Dermis microvascular lymphatic vessel endothelial cell (primary cell): ENCODE measurements around the gene STK24. TPM values are rescaled to one million over a fixed set of nuclear protein-coding genes. Genes with fewer than 3 reads are reported as not detected.

Experiments used
- DNase-seq, 2 donors: peaks; one replicate each; pipeline versions ENCODE4 v3.0.0 to v3.0.0-alpha.2; 2010; ENCODE audit warnings: low read depth in 2 of 2
- total RNA-seq: library from RNA; depleted of rRNA; stranded (reverse); fragments of >200 nt; gene quantifications from 2 replicates; pipeline ENCODE4 v1.2.1, GENCODE V29; 2014

The STK24 gene
- total RNA-seq, 1 donor from 2014 or later = 34.0 TPM

DNA sequence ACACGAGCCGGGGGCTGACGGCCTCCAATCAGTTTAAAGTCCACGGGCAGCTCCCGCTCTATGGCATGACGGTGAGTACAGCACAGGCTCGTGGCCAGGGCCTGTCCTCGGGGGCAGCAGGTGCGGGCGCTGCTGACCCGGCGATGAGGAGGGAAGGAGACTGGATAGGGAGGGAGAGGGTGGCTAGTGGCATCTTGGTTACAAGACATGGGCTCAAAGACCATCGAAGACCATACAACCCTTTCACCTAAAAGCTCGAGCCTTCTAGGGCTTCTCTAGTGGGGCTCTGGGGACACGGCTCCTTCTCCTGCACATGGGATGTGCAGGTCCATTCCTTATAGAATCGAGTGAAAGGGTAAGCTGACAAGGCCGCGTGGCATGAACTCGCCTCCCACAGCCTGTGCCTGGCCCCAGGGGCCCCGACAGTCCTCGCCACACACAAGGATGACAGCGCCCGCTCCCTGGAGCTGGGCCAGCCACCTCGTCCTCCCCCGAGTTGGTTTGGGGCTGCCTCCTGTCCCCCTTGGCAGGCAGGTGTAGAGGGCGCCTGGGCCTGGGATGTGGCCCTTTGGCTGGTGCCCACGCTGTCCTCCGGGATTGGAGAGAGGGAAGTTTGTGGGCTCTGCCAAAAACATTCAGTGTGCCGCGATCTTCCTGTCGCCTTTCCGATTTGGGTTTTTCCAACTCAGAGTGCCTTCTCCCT lies 137.6 kb downstream of the STK24 start:
- no peak for DNase-seq

DNA sequence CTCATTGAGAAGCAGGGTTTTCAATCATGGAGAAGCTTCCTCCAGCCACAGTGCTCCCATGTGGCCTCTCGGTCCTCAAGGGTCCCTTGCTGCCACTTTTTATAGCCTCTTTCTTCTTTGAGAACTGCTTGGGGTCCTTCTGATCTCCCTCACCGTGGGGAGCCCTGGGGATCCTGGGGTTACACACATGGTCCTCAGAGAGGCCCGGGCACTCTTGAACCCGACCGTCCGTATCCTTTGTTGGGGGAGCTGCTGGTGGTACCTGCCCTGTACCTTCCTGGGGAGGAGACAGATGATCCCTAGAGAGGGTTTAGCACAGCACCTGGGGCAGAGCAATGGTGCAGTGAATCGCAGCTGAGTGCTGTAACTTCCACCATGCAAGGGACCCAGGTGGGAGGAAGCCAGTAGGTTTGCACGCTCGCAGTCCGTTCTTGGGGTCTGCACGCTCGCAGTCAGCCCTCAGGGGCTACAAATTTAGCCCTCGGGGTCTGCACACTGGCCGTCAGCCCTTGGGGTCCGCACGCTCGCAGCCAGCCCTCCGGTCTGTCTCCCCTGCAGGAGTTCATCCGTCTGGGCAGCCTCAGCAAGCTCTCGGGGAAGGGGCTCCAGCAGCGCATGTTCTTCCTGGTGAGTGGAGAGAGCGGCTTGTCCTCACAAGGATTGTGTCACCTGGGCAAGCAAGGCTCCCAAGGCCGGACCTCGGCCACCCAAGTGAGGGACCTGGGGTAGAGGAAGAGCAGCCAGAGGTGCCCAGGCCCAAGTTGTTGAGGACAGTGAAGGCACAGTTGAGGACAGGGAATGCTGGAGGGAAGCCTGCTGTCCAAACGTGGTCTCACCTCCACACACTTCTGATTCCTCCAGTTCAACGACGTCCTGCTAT lies 138.4 kb downstream of the STK24 start:
- DNase-seq = no peak

DNA sequence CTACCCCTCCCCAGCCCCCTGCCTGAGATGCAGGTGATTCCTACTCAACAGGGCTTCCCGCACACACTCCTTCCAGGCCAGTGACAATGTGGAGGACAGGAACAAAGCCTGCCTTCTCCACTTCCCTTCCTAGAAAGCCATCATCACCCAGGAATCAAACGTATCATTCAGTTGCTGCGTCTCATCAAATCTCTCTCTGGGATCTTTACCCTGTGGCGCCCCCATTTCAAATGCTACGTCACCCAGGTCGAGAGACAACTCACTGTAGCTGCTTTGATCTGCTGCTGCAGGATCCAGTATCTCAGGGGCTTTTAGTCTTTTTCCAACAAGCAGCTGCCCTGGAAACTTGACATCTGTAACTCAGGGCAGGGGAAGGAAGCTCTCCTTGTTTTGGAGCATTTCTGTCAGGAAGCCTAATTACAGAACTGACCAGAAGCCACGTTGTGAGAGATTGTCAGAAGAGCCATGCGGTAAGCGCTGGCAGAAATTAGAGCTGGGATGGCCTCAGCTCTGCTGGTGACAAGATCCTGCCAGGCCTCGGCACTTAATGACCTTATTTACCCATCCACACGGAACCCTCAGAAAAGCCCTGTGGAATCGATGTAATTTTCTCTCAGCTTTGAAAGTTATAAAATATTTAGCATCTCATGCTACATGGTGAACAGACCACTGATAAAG lies 140.5 kb downstream of the STK24 start:
- no peak for DNase-seq

GRCh38 chr13:98435376-98435775 lies 141.5 kb downstream of the STK24 start:
- DNase-seq = no peak

- DNase-seq = no peak
These were observed 142.8 kb downstream of the STK24 start for GRCh38 chr13:98434060-98434459.

GRCh38 chr13:98433654-98434053 lies 143.3 kb downstream of the STK24 start:
- no peak for DNase-seq

- DNase-seq = no peak
These were observed 144.3 kb downstream of the STK24 start for GRCh38 chr13:98432638-98433037.

DNA sequence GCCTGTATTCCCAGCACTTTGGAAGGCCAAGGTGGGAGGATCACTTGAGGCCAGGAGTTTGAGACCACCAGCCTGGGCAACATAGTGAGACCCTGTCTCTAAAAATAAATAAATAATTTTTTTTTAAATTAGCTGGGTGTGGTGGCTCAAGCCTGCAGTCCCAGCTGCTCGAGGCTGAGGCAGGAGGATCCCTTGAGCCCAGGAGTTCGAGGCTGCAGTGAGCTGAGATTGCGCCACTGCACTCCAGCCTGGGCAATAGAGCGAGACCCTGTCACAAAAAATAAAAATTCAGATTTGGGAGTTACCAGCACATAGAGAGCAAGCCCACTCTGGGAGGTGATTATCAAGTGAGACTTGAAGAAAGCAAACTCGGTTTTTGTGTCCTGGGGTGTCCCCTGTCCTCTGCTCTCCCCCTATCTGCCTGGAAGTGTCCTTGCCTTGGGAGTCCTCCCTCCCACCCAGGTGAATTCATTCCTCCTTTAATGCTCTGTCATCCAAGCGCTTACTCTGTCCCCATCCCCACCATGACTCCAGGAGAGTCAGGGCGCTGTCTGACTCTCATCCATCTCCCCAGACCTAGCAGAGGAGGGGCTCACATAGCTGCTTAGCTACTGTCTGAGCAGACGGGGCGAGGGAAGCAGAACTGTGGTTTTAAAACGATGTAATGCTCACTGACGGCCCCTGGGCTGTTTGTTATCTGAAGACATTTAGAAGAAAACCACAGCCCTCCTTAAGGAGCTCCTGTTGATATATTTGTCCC lies 146.8 kb downstream of the STK24 start:
- no peak for DNase-seq

- no peak for DNase-seq
These were observed 147.4 kb downstream of the STK24 start for GRCh38 chr13:98429531-98429930.

GRCh38 chr13:98429081-98429480 lies 147.8 kb downstream of the STK24 start:
- no peak for DNase-seq

- DNase-seq = no peak
These were observed 148.5 kb downstream of the STK24 start for GRCh38 chr13:98428256-98428966.

- DNase-seq = no peak
These were observed 149.4 kb downstream of the STK24 start for GRCh38 chr13:98427331-98427995.

DNA sequence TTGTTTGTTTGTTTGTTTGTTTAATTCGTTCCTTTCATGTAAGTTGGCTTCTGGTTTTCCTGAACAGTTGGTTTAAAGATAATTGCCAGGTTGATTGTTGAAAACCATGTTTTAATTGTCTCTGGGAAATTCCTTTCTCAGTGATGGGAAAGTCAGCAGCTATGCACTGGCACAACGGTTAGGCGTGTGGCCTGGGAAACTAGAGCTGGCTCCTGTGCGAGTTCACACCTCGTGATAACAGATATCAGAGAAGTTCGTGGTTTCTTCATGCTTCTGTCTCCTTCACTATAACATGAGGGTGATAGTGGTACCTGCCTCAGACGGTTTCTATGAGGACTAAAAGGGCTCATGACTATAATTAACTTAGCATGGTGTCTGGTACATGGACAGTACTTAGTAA lies 153.5 kb downstream of the STK24 start:
- no peak for DNase-seq

- no peak for DNase-seq
These were observed 154.9 kb downstream of the STK24 start for GRCh38 chr13:98422046-98422445.

GRCh38 chr13:98420554-98421175 lies 156.2 kb downstream of the STK24 start:
- DNase-seq = no peak

- DNase-seq = no peak
These were observed 156.9 kb downstream of the STK24 start for GRCh38 chr13:98419786-98420553.

DNA sequence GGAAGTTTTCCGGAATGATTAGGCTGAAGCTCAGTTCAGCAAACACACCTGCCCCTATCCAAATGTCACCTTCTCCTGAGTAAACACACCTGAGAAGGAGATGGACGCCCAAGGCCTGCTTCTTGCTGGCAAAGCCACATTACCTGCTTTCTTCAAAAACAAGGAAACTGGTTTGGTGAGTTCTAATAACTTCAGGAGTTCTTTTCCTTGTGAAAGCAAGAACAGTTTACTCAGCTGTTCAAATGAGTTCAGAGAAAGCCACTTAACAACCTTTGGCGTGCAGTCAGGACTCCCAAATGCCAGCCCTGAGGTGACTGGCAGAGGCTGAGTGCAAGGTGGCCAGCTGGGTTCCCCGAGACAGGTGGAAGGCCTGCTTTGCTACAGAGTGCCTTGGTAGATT lies 160.5 kb downstream of the STK24 start:
- no peak for DNase-seq

DNA sequence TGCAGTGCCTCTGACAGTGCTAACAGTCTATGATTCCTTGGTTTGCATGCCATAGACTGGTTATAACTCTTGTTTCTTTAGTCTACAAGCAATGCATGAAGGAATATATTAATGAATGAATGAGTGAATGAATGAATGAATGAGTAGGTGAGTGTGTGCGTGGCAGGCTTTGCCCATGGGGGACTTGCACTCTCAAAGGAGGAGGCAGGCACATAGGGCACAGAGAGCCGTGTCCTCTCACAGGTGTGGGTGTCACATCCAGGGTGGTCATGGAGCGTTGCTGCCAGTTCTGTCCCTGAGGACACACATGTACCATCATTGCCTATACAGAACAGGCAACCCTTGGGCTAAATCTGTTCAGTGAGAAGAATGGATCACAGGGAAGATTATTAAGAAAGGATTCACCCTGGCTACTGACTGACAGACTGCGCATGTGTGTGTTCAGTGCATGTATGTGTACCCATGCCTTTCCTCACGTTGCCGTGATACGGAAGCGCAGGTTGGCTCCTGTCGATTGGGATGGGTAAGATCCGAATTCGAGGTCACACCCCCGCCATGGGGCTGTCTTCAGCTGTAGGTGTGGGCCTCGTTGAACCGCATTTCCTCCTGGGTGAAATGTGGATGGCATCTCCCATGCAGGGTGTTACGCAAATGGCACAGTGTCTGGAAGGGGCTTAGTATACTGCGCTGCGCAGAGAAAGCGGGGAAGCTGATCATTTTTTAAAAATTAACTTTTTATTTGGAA lies 161.4 kb downstream of the STK24 start:
- no peak for DNase-seq
